A549 (cell line): ENCODE data around the gene SFI1. TPM values are rescaled to one million over a fixed set of nuclear protein-coding genes. Genes with fewer than 3 reads are reported as not detected.
A peak's percentile ranks its signal among the peaks of the same experiment; 100 is the strongest.

Experiments used
- ATAC-seq, 2 experiments: fragments of 200-7000 bp in 1 of 2; fragments of >200 bp in 1 of 2; cut with Nextera tagmentation in 1 of 2; cut with Tn5 transposase in 1 of 2; 3 replicates each; pipeline versions ENCODE4 v1.8.0 to v1.9.1; 2018 to 2020; ENCODE audit warnings: mild to moderate bottlenecking in 1 of 2, moderate library complexity in 1 of 2
- CTCF ChIA-PET: fragments of 300-600 bp; sonication (Branson Sonifier 250); formaldehyde crosslinking; extraction: SDS; loops from one replicate; lab custom pipeline; 2021; ENCODE audit warnings: antibody characterized with exemption, inconsistent platforms; lab: Yijun Ruan, JAX
- POLR2A ChIA-PET: fragments of 350-600 bp; formaldehyde crosslinking; extraction: SDS; loops from one replicate; lab custom pipeline; 2021; ENCODE audit warnings: antibody characterized with exemption, inconsistent platforms; lab: Yijun Ruan, JAX
- DNase-seq, 2 experiments: peaks; one replicate each; pipeline versions ENCODE4 v3.0.0 to v3.0.0-alpha.2; 2011 to 2016; ENCODE audit warnings: low read depth in 1 of 2, low spot score in 1 of 2
- FAIRE-seq: peaks from 2 replicates; lab custom pipeline; 2011; peaks lifted over from hg19 to GRCh38; lab: Jason Lieb, UNC
- H3K27ac ChIP-seq, 2 experiments: fragments of >200 bp; sonication (Bioruptor Twin); formaldehyde crosslinking; 3 replicates each; pipeline ENCODE4 v1.5.1; 2016 to 2017
- H3K4me1 ChIP-seq: fragments of >200 bp; sonication (Bioruptor Twin); formaldehyde crosslinking; 3 replicates; pipeline ENCODE4 v1.6.1; 2016
- H3K4me2 ChIP-seq: fragments of >200 bp; sonication (Bioruptor Twin); formaldehyde crosslinking; 3 replicates; pipeline ENCODE4 v1.6.1; 2016
- H3K4me3 ChIP-seq: fragments of >200 bp; sonication (Bioruptor Twin); formaldehyde crosslinking; 3 replicates; pipeline ENCODE4 v1.5.1; 2016
- H3K9me3 ChIP-seq: fragments of >200 bp; sonication (Bioruptor Twin); formaldehyde crosslinking; 3 replicates; pipeline ENCODE4 v1.6.1; 2016
- BHLHE40 ChIP-seq: IDR thresholded peaks from 2 replicates; pipeline ENCODE4 v1.6.1; 2012; ENCODE audit warnings: low read depth, low read length, inconsistent platforms
- CHD4 ChIP-seq: fragments of 200-600 bp; sonication (generic); IDR thresholded peaks from 2 replicates; pipeline ENCODE4 v1.6.1; 2016; ENCODE audit warnings: antibody characterized with exemption, mild to moderate bottlenecking, borderline replicate concordance
- EHF ChIP-seq: fragments of 250-450 bp; sonication (Bioruptor Pico); IDR thresholded peaks from 2 replicates; pipeline ENCODE4 v1.5.0; 2020; ENCODE audit warnings: mild to moderate bottlenecking
- EP300 ChIP-seq, 2 experiments: fragments of >200 bp; sonication (Bioruptor Twin); formaldehyde crosslinking; IDR thresholded peaks; 2 replicates in 1 of 2; 3 replicates in 1 of 2; pipeline ENCODE4 v1.6.1; 2016 to 2017
- ESRRA ChIP-seq: fragments of 150-350 bp; IDR thresholded peaks from 2 replicates; pipeline ENCODE4 v1.6.1; 2014; ENCODE audit warnings: mild to moderate bottlenecking, low read length, borderline replicate concordance
- HOXA7 ChIP-seq: fragments of 250-450 bp; sonication (Bioruptor Pico); IDR thresholded peaks from 2 replicates; pipeline ENCODE4 v1.5.0; 2020; ENCODE audit warnings: mild to moderate bottlenecking, moderate library complexity
- HOXB13 ChIP-seq: fragments of 250-450 bp; sonication (Bioruptor Pico); IDR thresholded peaks from 2 replicates; pipeline ENCODE4 v1.5.0; 2020; ENCODE audit warnings: low read depth, mild to moderate bottlenecking, moderate library complexity
- HOXB5 ChIP-seq: fragments of 250-450 bp; sonication (Bioruptor Pico); IDR thresholded peaks from 2 replicates; pipeline ENCODE4 v1.5.0; 2020; ENCODE audit warnings: mild to moderate bottlenecking, moderate library complexity
- JUN ChIP-seq, 2 experiments: fragments of >200 bp; sonication (Bioruptor Twin); formaldehyde crosslinking; IDR thresholded peaks; 2 replicates in 1 of 2; 3 replicates in 1 of 2; pipeline ENCODE4 v1.6.1; 2016 to 2017
- MAZ ChIP-seq: fragments of 150-350 bp; IDR thresholded peaks from 2 replicates; pipeline ENCODE4 v1.6.1; 2014; ENCODE audit warnings: antibody characterized with exemption, low read depth, low read length, borderline replicate concordance
- MYC ChIP-seq: IDR thresholded peaks from 2 replicates; pipeline ENCODE4 v1.6.1; 2012; ENCODE audit warnings: mild to moderate bottlenecking, inconsistent platforms, low read length, improper control_type of control experiment, borderline replicate concordance
- NPAS2 ChIP-seq: fragments of 250-450 bp; sonication (Bioruptor Pico); IDR thresholded peaks from 2 replicates; pipeline ENCODE4 v1.8.0; 2022; ENCODE audit warnings: mild to moderate bottlenecking, moderate library complexity, borderline replicate concordance
- NR3C1 ChIP-seq: fragments of >200 bp; sonication (Bioruptor Twin); formaldehyde crosslinking; IDR thresholded peaks from 3 replicates; pipeline ENCODE4 v1.6.1; 2017
- POLR2A ChIP-seq: IDR thresholded peaks from 2 replicates; pipeline ENCODE4 v1.6.1; 2012; ENCODE audit warnings: mild to moderate bottlenecking, low read length
- RCOR1 ChIP-seq: fragments of 150-350 bp; IDR thresholded peaks from 2 replicates; pipeline ENCODE4 v1.6.1; 2014; ENCODE audit warnings: antibody characterized with exemption, low read length, low read depth
- RFX5 ChIP-seq: fragments of 450-650 bp; IDR thresholded peaks from 2 replicates; pipeline ENCODE4 v1.7.1; 2014; ENCODE audit warnings: antibody characterized with exemption, mild to moderate bottlenecking, moderate library complexity
- ZSCAN20 ChIP-seq: fragments of 250-450 bp; sonication (Bioruptor Pico); IDR thresholded peaks from 2 replicates; pipeline ENCODE4 v1.8.0; 2022; ENCODE audit warnings: mild to moderate bottlenecking, moderate library complexity
- WGBS: methylation state at CpG from one replicate; pipeline ENCODE4 v1.1.6; 2017; ENCODE audit errors: missing lambda C conversion rate; 5-methylcytosine and 5-hydroxymethylcytosine counted together
- polyA plus RNA-seq, 4 experiments: library from polyadenylated mRNA; depleted of rRNA in 3 of 4; stranded (reverse); fragments of >200 nt; fragmentation: RNase III in 1 of 4; extraction: RNeasy Plus Mini Kit Qiagen cat#74134 plus additional on column Dnase treatment in 1 of 4; gene quantifications; 2 replicates in 3 of 4; 3 replicates in 1 of 4; pipeline ENCODE4 v1.2.3, GENCODE V29; 2011 to 2017
- TF ChIP-seq, protein P1 (sequence below): IDR thresholded peaks from 2 replicates; pipeline ENCODE4 v1.6.1; 2012
- TF ChIP-seq, protein P2 (sequence below): fragments of >200 bp; sonication (Bioruptor Twin); formaldehyde crosslinking; IDR thresholded peaks from 2 replicates; pipeline ENCODE4 v1.6.1; 2016
- TF ChIP-seq, protein P3 (sequence below): fragments of >200 bp; sonication (Bioruptor Twin); formaldehyde crosslinking; IDR thresholded peaks from 3 replicates; pipeline ENCODE4 v1.6.1; 2016
- TF ChIP-seq, protein P4 (sequence below): fragments of 450-650 bp; IDR thresholded peaks from 2 replicates; pipeline ENCODE4 v1.6.1; 2014; ENCODE audit warnings: antibody characterized with exemption
- TF ChIP-seq, protein P5 (sequence below): fragments of 150-350 bp; IDR thresholded peaks from 2 replicates; pipeline ENCODE4 v1.6.1; 2014; ENCODE audit warnings: low read depth, mild to moderate bottlenecking, low read length
- TF ChIP-seq, protein P6 (sequence below): fragments of 200-600 bp; sonication (generic); IDR thresholded peaks from 2 replicates; pipeline ENCODE4 v1.6.1; 2016; ENCODE audit warnings: antibody characterized with exemption, mild to moderate bottlenecking, moderate library complexity

Gene SFI1
- polyA plus RNA-seq, 2 of the 4 experiments (the other 2 are of a cell fraction): 6.8 to 17.9 TPM

DNA sequence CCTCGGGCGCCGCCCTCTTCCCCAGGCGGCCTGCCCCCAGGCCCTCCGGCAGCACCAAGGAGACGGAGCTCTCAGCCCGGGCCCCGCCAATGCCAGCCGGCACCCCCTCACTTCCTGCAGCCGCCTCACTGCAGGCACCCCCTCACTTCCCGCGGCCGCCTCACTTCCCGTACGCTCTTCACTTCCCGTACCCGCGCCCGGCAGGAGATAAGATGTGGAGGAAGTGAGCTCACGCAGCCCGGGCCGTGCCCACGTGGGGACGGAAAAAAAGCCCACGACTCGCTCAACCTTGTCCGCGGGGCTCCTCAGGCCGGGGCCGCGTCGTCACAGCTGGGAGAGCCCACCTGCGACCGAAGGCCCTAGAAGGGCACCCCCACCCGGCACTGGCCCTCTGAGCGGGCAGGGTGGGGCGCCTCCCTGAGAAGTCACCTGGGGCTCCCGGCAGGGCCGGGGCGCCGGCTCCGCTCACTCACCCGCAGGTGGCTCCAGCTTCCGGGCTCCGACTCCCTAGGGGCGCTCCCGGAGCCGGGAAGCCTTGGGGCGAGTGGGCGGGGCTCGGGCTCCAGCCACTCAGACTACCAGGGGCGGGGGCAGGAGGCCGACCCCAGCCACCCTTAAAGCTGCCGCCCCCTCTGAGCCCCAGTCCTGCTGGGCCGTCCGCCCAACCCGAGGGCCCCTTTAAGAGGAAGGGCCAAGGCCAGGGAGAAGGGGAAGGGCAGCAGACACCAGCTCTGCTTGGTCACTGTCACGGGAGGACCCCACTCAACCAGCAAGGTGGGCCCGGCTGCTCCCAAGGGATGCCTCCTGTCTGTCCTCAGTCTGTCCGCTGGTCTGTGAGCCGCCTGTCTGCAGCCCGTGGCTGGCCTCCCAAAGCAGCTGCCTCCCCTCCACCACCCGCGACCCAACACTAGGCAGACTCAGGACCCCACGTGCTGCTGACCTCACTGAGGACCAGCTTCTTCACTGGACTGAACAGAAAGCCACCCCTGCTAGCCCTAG lies 134.3 kb downstream of the SFI1 start (continued):
- no peak for TF ChIP-seq HOXB5 (CRISPR knock-in tag)
- no peak for TF ChIP-seq CHD4
- TF ChIP-seq EP300 (IDR thresholded peaks at IDR 0.05): no peak
- peak in 1 of 2 experiments; percentile 44; a peak in 1 of 5 replicates for TF ChIP-seq JUN (IDR thresholded peaks at IDR 0.05)
- TF ChIP-seq, protein P1, sequence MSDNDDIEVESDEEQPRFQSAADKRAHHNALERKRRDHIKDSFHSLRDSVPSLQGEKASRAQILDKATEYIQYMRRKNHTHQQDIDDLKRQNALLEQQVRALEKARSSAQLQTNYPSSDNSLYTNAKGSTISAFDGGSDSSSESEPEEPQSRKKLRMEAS: peak; percentile 73
- TF ChIP-seq ZSCAN20 (CRISPR knock-in tag): no peak
- no peak for TF ChIP-seq MAZ
- TF ChIP-seq BHLHE40: no peak
- peak; percentile 37 for TF ChIP-seq POLR2A
- no peak for TF ChIP-seq HOXB13
- no peak for TF ChIP-seq ESRRA
- TF ChIP-seq EHF: no peak
- no peak for TF ChIP-seq NR3C1
- no peak for TF ChIP-seq RFX5
- TF ChIP-seq MYC: no peak
- TF ChIP-seq, protein P2, sequence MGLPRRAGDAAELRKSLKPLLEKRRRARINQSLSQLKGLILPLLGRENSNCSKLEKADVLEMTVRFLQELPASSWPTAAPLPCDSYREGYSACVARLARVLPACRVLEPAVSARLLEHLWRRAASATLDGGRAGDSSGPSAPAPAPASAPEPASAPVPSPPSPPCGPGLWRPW: no peak
- TF ChIP-seq RCOR1: no peak
- TF ChIP-seq, protein P3, sequence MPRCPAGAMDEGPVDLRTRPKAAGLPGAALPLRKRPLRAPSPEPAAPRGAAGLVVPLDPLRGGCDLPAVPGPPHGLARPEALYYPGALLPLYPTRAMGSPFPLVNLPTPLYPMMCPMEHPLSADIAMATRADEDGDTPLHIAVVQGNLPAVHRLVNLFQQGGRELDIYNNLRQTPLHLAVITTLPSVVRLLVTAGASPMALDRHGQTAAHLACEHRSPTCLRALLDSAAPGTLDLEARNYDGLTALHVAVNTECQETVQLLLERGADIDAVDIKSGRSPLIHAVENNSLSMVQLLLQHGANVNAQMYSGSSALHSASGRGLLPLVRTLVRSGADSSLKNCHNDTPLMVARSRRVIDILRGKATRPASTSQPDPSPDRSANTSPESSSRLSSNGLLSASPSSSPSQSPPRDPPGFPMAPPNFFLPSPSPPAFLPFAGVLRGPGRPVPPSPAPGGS: 0 out of 3 replicates have a peak, but pooled peaks have one; percentile 23
- TF ChIP-seq NPAS2 (CRISPR knock-in tag): no peak

DNA sequence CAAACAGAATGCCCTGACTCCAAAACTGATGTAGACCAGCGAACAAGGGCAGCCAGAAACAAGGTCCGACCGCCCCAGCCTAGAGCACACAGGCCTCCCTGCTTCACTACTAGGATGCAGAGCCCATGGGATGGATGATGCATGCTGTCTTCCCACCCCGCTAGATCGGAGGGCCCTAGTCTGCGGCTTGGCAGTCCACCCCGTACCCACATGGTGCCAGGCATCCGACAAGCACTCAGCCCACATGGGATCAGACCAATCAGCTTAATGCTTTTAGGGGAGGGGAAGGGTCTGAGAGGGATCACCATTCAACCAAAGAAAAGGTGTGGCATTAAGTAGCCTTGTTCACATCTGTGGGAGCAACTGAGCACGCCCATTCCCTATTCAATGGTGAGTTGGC lies 135.1 kb downstream of the SFI1 start:
- FAIRE-seq: no peak
- CTCF ChIA-PET: interaction anchor here (0.6 to 2.4 kb wide), 4 partner anchors 10 to 160 kb away, joined by 3 to 10 read pairs (median 6); no protein-coding TSS in a partner anchor
- POLR2A ChIA-PET: interaction anchor here (1.7 kb wide), 1 partner anchor 31 kb away, joined by 4 read pairs; the partner anchor contains the start of gene PISD
- TF ChIP-seq, protein P1: no peak
- no peak for TF ChIP-seq NPAS2 (CRISPR knock-in tag)
- no peak for TF ChIP-seq HOXA7 (CRISPR knock-in tag)
- TF ChIP-seq CHD4: no peak
- TF ChIP-seq EP300 (IDR thresholded peaks at IDR 0.05): no peak
- TF ChIP-seq, protein P4, sequence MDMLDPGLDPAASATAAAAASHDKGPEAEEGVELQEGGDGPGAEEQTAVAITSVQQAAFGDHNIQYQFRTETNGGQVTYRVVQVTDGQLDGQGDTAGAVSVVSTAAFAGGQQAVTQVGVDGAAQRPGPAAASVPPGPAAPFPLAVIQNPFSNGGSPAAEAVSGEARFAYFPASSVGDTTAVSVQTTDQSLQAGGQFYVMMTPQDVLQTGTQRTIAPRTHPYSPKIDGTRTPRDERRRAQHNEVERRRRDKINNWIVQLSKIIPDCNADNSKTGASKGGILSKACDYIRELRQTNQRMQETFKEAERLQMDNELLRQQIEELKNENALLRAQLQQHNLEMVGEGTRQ: no peak
- TF ChIP-seq, protein P5, sequence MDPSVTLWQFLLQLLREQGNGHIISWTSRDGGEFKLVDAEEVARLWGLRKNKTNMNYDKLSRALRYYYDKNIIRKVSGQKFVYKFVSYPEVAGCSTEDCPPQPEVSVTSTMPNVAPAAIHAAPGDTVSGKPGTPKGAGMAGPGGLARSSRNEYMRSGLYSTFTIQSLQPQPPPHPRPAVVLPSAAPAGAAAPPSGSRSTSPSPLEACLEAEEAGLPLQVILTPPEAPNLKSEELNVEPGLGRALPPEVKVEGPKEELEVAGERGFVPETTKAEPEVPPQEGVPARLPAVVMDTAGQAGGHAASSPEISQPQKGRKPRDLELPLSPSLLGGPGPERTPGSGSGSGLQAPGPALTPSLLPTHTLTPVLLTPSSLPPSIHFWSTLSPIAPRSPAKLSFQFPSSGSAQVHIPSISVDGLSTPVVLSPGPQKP: no peak
- TF ChIP-seq, protein P6, sequence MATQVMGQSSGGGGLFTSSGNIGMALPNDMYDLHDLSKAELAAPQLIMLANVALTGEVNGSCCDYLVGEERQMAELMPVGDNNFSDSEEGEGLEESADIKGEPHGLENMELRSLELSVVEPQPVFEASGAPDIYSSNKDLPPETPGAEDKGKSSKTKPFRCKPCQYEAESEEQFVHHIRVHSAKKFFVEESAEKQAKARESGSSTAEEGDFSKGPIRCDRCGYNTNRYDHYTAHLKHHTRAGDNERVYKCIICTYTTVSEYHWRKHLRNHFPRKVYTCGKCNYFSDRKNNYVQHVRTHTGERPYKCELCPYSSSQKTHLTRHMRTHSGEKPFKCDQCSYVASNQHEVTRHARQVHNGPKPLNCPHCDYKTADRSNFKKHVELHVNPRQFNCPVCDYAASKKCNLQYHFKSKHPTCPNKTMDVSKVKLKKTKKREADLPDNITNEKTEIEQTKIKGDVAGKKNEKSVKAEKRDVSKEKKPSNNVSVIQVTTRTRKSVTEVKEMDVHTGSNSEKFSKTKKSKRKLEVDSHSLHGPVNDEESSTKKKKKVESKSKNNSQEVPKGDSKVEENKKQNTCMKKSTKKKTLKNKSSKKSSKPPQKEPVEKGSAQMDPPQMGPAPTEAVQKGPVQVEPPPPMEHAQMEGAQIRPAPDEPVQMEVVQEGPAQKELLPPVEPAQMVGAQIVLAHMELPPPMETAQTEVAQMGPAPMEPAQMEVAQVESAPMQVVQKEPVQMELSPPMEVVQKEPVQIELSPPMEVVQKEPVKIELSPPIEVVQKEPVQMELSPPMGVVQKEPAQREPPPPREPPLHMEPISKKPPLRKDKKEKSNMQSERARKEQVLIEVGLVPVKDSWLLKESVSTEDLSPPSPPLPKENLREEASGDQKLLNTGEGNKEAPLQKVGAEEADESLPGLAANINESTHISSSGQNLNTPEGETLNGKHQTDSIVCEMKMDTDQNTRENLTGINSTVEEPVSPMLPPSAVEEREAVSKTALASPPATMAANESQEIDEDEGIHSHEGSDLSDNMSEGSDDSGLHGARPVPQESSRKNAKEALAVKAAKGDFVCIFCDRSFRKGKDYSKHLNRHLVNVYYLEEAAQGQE: no peak
- peaks cover 10% of the 10 kb centered on the region; the same call in 1 of the 3 replicates for H3K4me1 ChIP-seq
- no peaks in the 10 kb centered on the region for H3K9me3 ChIP-seq
- ATAC-seq: no peak
- H3K4me2 ChIP-seq: peak overlapping the region; percentile 80
- 98% methylated on average over 4 of the region's 9 CpGs for WGBS
- no peak overlapping the region; the same call in 2 of the 3 replicates for H3K4me3 ChIP-seq
- no peak for DNase-seq
- peak overlapping the region in 1 of 2 experiments; percentile 99; a peak in 3 of 6 replicates for H3K27ac ChIP-seq
